ENCODE results near the gene B9D2. TPM values are rescaled to one million over a fixed set of nuclear protein-coding genes. Genes with fewer than 3 reads are reported as not detected.

B9D2 gene
- total and polyA plus RNA-seq, 10 donors: 7.5 to 11.9 (median 8.7) TPM

- no peaks in the 10 kb centered on the region for H3K9me3 ChIP-seq
- H3K4me1 ChIP-seq: peaks cover 52 to 100% (median 84%) of the 10 kb centered on the region in 6 donors
- no peaks in the 10 kb centered on the region for H3K27me3 ChIP-seq (replicated peaks in 1 of 7)
- H3K27ac ChIP-seq: peak overlapping the region; percentile 83 to 94 (median 90)
- WGBS, 5 donors: 12 to 29% (median 25%) methylated on average over 1 of the region's 1 CpG
- intact Hi-C loops (cut with DNase I; ENCODE audit: low total_unique reads): loop anchor here (2.0 kb wide), 1 partner anchor 18 kb away; no protein-coding TSS in a partner anchor
- H3K36me3 ChIP-seq: peaks cover 0 to 63% (median 31%) of the 10 kb centered on the region in 6 donors
- TF ChIP-seq, protein P1, sequence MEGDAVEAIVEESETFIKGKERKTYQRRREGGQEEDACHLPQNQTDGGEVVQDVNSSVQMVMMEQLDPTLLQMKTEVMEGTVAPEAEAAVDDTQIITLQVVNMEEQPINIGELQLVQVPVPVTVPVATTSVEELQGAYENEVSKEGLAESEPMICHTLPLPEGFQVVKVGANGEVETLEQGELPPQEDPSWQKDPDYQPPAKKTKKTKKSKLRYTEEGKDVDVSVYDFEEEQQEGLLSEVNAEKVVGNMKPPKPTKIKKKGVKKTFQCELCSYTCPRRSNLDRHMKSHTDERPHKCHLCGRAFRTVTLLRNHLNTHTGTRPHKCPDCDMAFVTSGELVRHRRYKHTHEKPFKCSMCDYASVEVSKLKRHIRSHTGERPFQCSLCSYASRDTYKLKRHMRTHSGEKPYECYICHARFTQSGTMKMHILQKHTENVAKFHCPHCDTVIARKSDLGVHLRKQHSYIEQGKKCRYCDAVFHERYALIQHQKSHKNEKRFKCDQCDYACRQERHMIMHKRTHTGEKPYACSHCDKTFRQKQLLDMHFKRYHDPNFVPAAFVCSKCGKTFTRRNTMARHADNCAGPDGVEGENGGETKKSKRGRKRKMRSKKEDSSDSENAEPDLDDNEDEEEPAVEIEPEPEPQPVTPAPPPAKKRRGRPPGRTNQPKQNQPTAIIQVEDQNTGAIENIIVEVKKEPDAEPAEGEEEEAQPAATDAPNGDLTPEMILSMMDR (IDR thresholded peaks at IDR 0.05 in 8 of 11, conservative IDR thresholded peaks at IDR 0.05 in 3 of 11): no peak
- TF ChIP-seq POLR2A (IDR thresholded peaks at IDR 0.05) (no peak), POLR2AphosphoS5 (IDR thresholded peaks at IDR 0.05) (peak; percentile 35 to 75 (median 65))
- peak overlapping the region in 2 of 8 donors; percentile 38 to 57 for H3K4me3 ChIP-seq
- no peak for DNase-seq
These were observed 35.1 kb downstream of the B9D2 start for GRCh38 chr19:41328842-41329225.

- WGBS, 5 donors: 10 to 16% (median 16%) methylated on average over 19 to 22 of the region's 22 CpGs
These were observed 35.6 kb downstream of the B9D2 start for GRCh38 chr19:41328157-41328841.

DNA sequence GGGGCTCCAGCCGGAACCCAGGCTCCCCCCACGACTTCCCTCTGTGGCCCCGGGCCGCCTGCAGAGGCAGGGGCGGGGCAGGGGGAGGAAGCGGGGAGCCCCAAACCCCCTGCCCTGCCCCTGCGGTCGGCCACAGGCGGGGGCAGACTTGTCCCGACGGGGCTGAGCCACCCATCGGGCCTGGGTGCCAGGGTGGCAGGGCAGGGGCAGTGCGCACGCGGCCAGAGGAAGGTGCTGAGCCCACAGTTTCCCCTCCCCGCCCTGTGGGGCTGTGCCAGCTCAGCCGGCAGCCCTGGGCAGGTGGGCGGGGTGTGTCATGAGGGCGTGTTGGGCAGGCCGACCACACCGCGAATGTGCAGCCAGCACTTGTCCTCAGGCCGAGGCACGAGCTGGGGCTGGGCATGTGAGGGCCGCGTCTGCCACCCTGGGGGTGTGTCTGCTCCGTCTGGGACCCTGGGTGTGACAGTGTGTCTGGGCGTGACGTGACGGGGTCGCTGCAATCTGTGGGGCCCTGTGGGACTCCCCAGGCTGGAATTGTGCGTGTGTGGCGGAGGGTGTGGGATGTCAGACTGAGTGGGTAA is 36.3 kb downstream of the B9D2 start:
- peaks cover 57 to 100% (median 90%) of the 10 kb centered on the region in 6 donors for H3K4me1 ChIP-seq

More at GRCh38 chr19:41328157-41328841, 35.6 kb downstream of the B9D2 start:
- peak; percentile 88 for DNase-seq
- Histone ChIP-seq H3K9me3 (no peaks in the 10 kb centered on the region), H3K27me3 (replicated peaks in 1 of 7) (no peaks in the 10 kb centered on the region), H3K4me3 (peak overlapping the region in 6 of 8 donors; percentile 15 to 57 (median 34)), H3K36me3 (peaks cover 0 to 62% (median 29%) of the 10 kb centered on the region in 6 donors), H3K4me1 (peaks cover 54 to 100% (median 86%) of the 10 kb centered on the region in 6 donors), H3K27ac (peak overlapping the region; percentile 83 to 94 (median 90))
- intact Hi-C loops (cut with DNase I; ENCODE audit: low total_unique reads): loop anchor here (2.0 kb wide), 1 partner anchor 19 kb away; no protein-coding TSS in a partner anchor
- TF ChIP-seq, protein P1 (IDR thresholded peaks at IDR 0.05 in 8 of 11, conservative IDR thresholded peaks at IDR 0.05 in 3 of 11): no peak
- TF ChIP-seq POLR2A (IDR thresholded peaks at IDR 0.05) (no peak), POLR2AphosphoS5 (IDR thresholded peaks at IDR 0.05) (no peak)

More for the DNA sequence above, 36.3 kb downstream of the B9D2 start:
- TF ChIP-seq, protein P1 (IDR thresholded peaks at IDR 0.05 in 8 of 11, conservative IDR thresholded peaks at IDR 0.05 in 3 of 11): peak in 4 of 11 experiments; percentile 13 to 35 (median 23)
- TF ChIP-seq POLR2A (IDR thresholded peaks at IDR 0.05): no peak
- TF ChIP-seq POLR2AphosphoS5 (IDR thresholded peaks at IDR 0.05): peak; percentile 86 to 95 (median 88)
- no peaks in the 10 kb centered on the region for H3K9me3 ChIP-seq
- 2 to 8% (median 5%) methylated on average over 9 to 33 of the region's 33 CpGs for WGBS, 5 donors
- peaks cover 0 to 63% (median 25%) of the 10 kb centered on the region in 6 donors for H3K36me3 ChIP-seq
- H3K4me3 ChIP-seq: peak overlapping the region in 7 of 8 donors; percentile 15 to 57 (median 34)
- peak overlapping the region; percentile 83 to 94 (median 90) for H3K27ac ChIP-seq
- peak; percentile 98 for DNase-seq
- intact Hi-C loops (cut with DNase I; ENCODE audit: low total_unique reads): loop anchor here (2.0 kb wide), 1 partner anchor 19 kb away; no protein-coding TSS in a partner anchor
- no peaks in the 10 kb centered on the region for H3K27me3 ChIP-seq (replicated peaks in 1 of 7)

All from spleen (tissue), 11 donors.